Cardiac muscle cell (in vitro differentiated cells and primary cell): Measurements from ENCODE around the gene TOMM70. TPM values are rescaled to one million over a fixed set of nuclear protein-coding genes. Genes with fewer than 3 reads are reported as not detected.
A peak's percentile ranks its signal among the peaks of the same experiment; 100 is the strongest.

Experiments
- DNase-seq, 2 donors: peaks; one replicate each; pipeline versions ENCODE4 v3.0.0 to v3.0.0-alpha.2; 2010 to 2017; ENCODE audit warnings: low read depth in 1 of 2, low spot score in 1 of 2
- H3K27ac ChIP-seq: fragments of 200-600 bp; sonication (generic); 2 replicates; pipeline ENCODE4 v1.5.1; 2016
- H3K27me3 ChIP-seq: fragments of 200-600 bp; sonication (generic); 2 replicates; pipeline ENCODE4 v1.6.0; 2016; ENCODE audit warnings: control low read depth
- H3K36me3 ChIP-seq: fragments of 200-600 bp; sonication (generic); 2 replicates; pipeline ENCODE4 v1.5.1; 2016; ENCODE audit warnings: control low read depth
- H3K4me1 ChIP-seq: fragments of 200-600 bp; sonication (generic); 2 replicates; pipeline ENCODE4 v1.8.1; 2017; ENCODE audit warnings: low read depth, mild to moderate bottlenecking, mixed run types
- H3K4me3 ChIP-seq: fragments of 200-600 bp; sonication (generic); 2 replicates; pipeline ENCODE4 v1.5.1; 2016; ENCODE audit warnings: mild to moderate bottlenecking
- H3K9me3 ChIP-seq: fragments of 200-600 bp; sonication (generic); 2 replicates; pipeline ENCODE4 v1.5.1; 2017; ENCODE audit warnings: low read depth, mild to moderate bottlenecking, control low read depth
- CTCF ChIP-seq: IDR thresholded peaks from 2 replicates; pipeline ENCODE4 v1.5.1; 2012; ENCODE audit warnings: low read depth, mild to moderate bottlenecking, low read length
- polyA plus RNA-seq: library from polyadenylated mRNA; unstranded; fragments of >200 nt; fragmentation: Nextera tagmentation; extraction: Ambion mirVana; gene quantifications from 2 replicates; pipeline ENCODE4 v1.2.1, GENCODE V29; 2016
- total RNA-seq: library from RNA; depleted of rRNA; stranded (reverse); fragments of >200 nt; gene quantifications from 2 replicates; pipeline ENCODE4 v1.2.3, GENCODE V29; 2016

TOMM70 gene
- total and polyA plus RNA-seq, 2 experiments from 2014 or later: 34.3 to 43.5 TPM

GRCh38 chr3:100396967-100397366 lies 3.9 kb downstream of the TOMM70 start:
- no peak overlapping the region for H3K4me3 ChIP-seq
- H3K9me3 ChIP-seq: no peaks in the 10 kb centered on the region
- H3K27ac ChIP-seq: no peak overlapping the region
- H3K4me1 ChIP-seq: peaks cover 13% of the 10 kb centered on the region
- no peaks in the 10 kb centered on the region for H3K36me3 ChIP-seq
- DNase-seq: peak in 1 of 2 donors; percentile 6
- H3K27me3 ChIP-seq: no peaks in the 10 kb centered on the region
- TF ChIP-seq CTCF: no peak

GRCh38 chr3:100395679-100396431 lies 5.0 kb downstream of the TOMM70 start:
- no peak for DNase-seq
- H3K9me3 ChIP-seq: no peaks in the 10 kb centered on the region
- no peak overlapping the region for H3K27ac ChIP-seq

GRCh38 chr3:100389025-100389424 lies 11.9 kb downstream of the TOMM70 start:
- no peaks in the 10 kb centered on the region for H3K9me3 ChIP-seq
- H3K27me3 ChIP-seq: no peaks in the 10 kb centered on the region
- no peak for DNase-seq
- no peak overlapping the region for H3K27ac ChIP-seq
- no peak for TF ChIP-seq CTCF
- H3K36me3 ChIP-seq: peaks cover 23% of the 10 kb centered on the region
- H3K4me3 ChIP-seq: no peak overlapping the region
- peaks cover 7% of the 10 kb centered on the region for H3K4me1 ChIP-seq

More at GRCh38 chr3:100395679-100396431, 5.0 kb downstream of the TOMM70 start:
- Histone ChIP-seq H3K36me3 (no peaks in the 10 kb centered on the region), H3K27me3 (no peaks in the 10 kb centered on the region), H3K4me3 (no peak overlapping the region), H3K4me1 (peaks cover 13% of the 10 kb centered on the region)
- no peak for TF ChIP-seq CTCF

- no peak for TF ChIP-seq CTCF
- no peak overlapping the region for H3K4me3 ChIP-seq
- H3K9me3 ChIP-seq: no peaks in the 10 kb centered on the region
These were observed 14.3 kb downstream of the TOMM70 start for GRCh38 chr3:100386437-100387074.

GRCh38 chr3:100384733-100385525 lies 16.0 kb downstream of the TOMM70 start:
- H3K4me1 ChIP-seq: peaks cover 7% of the 10 kb centered on the region
- peaks cover 63% of the 10 kb centered on the region for H3K36me3 ChIP-seq
- no peak overlapping the region for H3K27ac ChIP-seq
- H3K27me3 ChIP-seq: no peaks in the 10 kb centered on the region
- no peak overlapping the region for H3K4me3 ChIP-seq
- no peak for TF ChIP-seq CTCF
- no peak for DNase-seq
- H3K9me3 ChIP-seq: no peaks in the 10 kb centered on the region

More at GRCh38 chr3:100386437-100387074, 14.3 kb downstream of the TOMM70 start:
- Histone ChIP-seq H3K27ac (peak overlapping the region; percentile 71), H3K27me3 (no peaks in the 10 kb centered on the region), H3K4me1 (peaks cover 7% of the 10 kb centered on the region), H3K36me3 (peaks cover 48% of the 10 kb centered on the region)
- no peak for DNase-seq
